Naive thymus-derived CD4-positive, alpha-beta T cell (primary cell): Measurements from ENCODE around the gene ING3. TPM values are rescaled to one million over a fixed set of nuclear protein-coding genes. Genes with fewer than 3 reads are reported as not detected.

Experiments
- ATAC-seq: fragments of 150-1000 bp; cut with Tn5 transposase; 2 replicates; pipeline ENCODE4 v1.10.0; 2021; ENCODE audit warnings: mild to moderate bottlenecking, moderate library complexity
- CTCF ChIA-PET: fragments of 350-600 bp; sonication (Branson Sonifier 250); formaldehyde crosslinking; loops from one replicate; lab custom pipeline; 2021; ENCODE audit warnings: antibody characterized with exemption; lab: Charles Lee
- POLR2A ChIA-PET: fragments of 350-600 bp; sonication (Branson Sonifier 250); formaldehyde crosslinking; loops from one replicate; lab custom pipeline; 2021; ENCODE audit warnings: antibody characterized with exemption, inconsistent platforms; lab: Charles Lee
- DNase-seq, 9 donors: peaks; one replicate each; pipeline versions ENCODE4 v3.0.0 to v3.0.0-alpha.2; 2020 to 2022; ENCODE audit warnings: mixed read lengths in 1 of 9
- H3K27ac ChIP-seq: one replicate; pipeline ENCODE4 v1.7.0; 2013; ENCODE audit warnings: mild to moderate bottlenecking, low read depth, low read length, moderate library complexity
- H3K27me3 ChIP-seq, 2 donors: one replicate each; pipeline ENCODE4 v1.7.0; 2013; ENCODE audit warnings: low read length in 2 of 2, mild to moderate bottlenecking in 2 of 2, moderate library complexity in 2 of 2; ENCODE audit not compliant: control insufficient read depth in 2 of 2, insufficient read depth in 2 of 2
- H3K36me3 ChIP-seq, 3 experiments: 1 replicate in 2 of 3; 2 replicates in 1 of 3; pipeline ENCODE4 v1.7.0; 2013; ENCODE audit warnings: low read length in 3 of 3, mild to moderate bottlenecking in 3 of 3, moderate library complexity in 1 of 3; ENCODE audit not compliant: insufficient read depth in 3 of 3, control insufficient read depth in 2 of 3
- H3K4me1 ChIP-seq, 2 donors: one replicate each; pipeline ENCODE4 v1.7.0; 2013; ENCODE audit warnings: low read length in 2 of 2, mild to moderate bottlenecking in 2 of 2, moderate library complexity in 1 of 2; ENCODE audit not compliant: control insufficient read depth in 2 of 2, insufficient read depth in 2 of 2
- H3K4me3 ChIP-seq: 2 replicates; pipeline ENCODE4 v1.7.0; 2013; ENCODE audit warnings: mild to moderate bottlenecking, low read length
- H3K9me3 ChIP-seq, 3 experiments: 1 replicate in 2 of 3; 2 replicates in 1 of 3; pipeline ENCODE4 v1.7.0; 2013; ENCODE audit warnings: low read length in 3 of 3; ENCODE audit not compliant: control insufficient read depth in 2 of 3
- H3K27ac Mint-ChIP-seq, 9 donors: one replicate each; pipeline ENCODE4 v1.8.0; 2020 to 2022; ENCODE audit warnings: mixed read lengths in 9 of 9, mild to moderate bottlenecking in 8 of 9, moderate library complexity in 5 of 9, inconsistent platforms in 2 of 9
- H3K27me3 Mint-ChIP-seq, 5 donors: one replicate each; pipeline ENCODE4 v1.8.0; 2021 to 2022; ENCODE audit warnings: mixed read lengths in 5 of 5, mild to moderate bottlenecking in 1 of 5
- H3K36me3 Mint-ChIP-seq, 5 donors: one replicate each; pipeline ENCODE4 v1.8.0; 2020 to 2022; ENCODE audit warnings: mixed read lengths in 5 of 5, mild to moderate bottlenecking in 3 of 5, inconsistent platforms in 1 of 5
- H3K4me1 Mint-ChIP-seq, 7 donors: one replicate each; pipeline ENCODE4 v1.8.0; 2020 to 2022; ENCODE audit warnings: mixed read lengths in 7 of 7, mild to moderate bottlenecking in 3 of 7, inconsistent platforms in 1 of 7
- H3K4me3 Mint-ChIP-seq, 10 donors: one replicate each; pipeline ENCODE4 v1.8.0; 2020 to 2022; ENCODE audit warnings: mild to moderate bottlenecking in 10 of 10, mixed read lengths in 10 of 10, moderate library complexity in 6 of 10, inconsistent platforms in 2 of 10
- H3K9me3 Mint-ChIP-seq, 11 donors: one replicate each; pipeline ENCODE4 v1.8.0; 2020 to 2022; ENCODE audit warnings: mixed read lengths in 11 of 11, mild to moderate bottlenecking in 4 of 11, inconsistent platforms in 1 of 11, moderate library complexity in 1 of 11
- intact Hi-C, 2 donors: fragments of 100-400 bp; cut with micrococcal nuclease; formaldehyde crosslinking; loops; one replicate each; pipeline ENCODE4 v1.15.1; 2023
- polyA plus RNA-seq, 2 donors: library from polyadenylated mRNA; unstranded; fragments of 300-500 nt; fragmentation: Illumina TruSeq; gene quantifications; one replicate each; pipeline ENCODE4 v1.2.3, GENCODE V29; 2021
- total RNA-seq, 6 experiments: library from RNA in 5 of 6; stranded (reverse) in 5 of 6; gene quantifications; 1 replicate in 5 of 6; 2 replicates in 1 of 6; pipeline ENCODE4 v1.2.3 and lab custom pipeline; 2021 to 2026

The ING3 gene
- total and polyA plus RNA-seq, 7 experiments from 2014 or later: 26.4 to 36.1 (median 29.9) TPM

- Histone ChIP-seq H3K9me3 (no peaks in the 10 kb centered on the region), H3K4me3 (no peak overlapping the region), H3K4me1 (peaks cover 12 to 14% of the 10 kb centered on the region in 2 donors), H3K27ac (no peak overlapping the region), H3K36me3 (no peaks in the 10 kb centered on the region), H3K27me3 (peaks cover 14 to 21% of the 10 kb centered on the region in 2 donors)
- no peaks in the 10 kb centered on the region for H3K36me3 Mint-ChIP-seq
- no peak overlapping the region for H3K27ac Mint-ChIP-seq
- peaks cover 7 to 34% (median 21%) of the 10 kb centered on the region in 7 donors for H3K4me1 Mint-ChIP-seq
- H3K27me3 Mint-ChIP-seq: peaks cover 41 to 54% (median 50%) of the 10 kb centered on the region in 5 donors
- DNase-seq (no peak), ATAC-seq (no peak)
- no peak overlapping the region for H3K4me3 Mint-ChIP-seq
- POLR2A ChIA-PET: no interaction called here
- intact Hi-C loops: loop anchor here (2.0 to 10.0 kb wide), 8 partner anchors 129 to 1009 kb away; partner anchors contain the start of genes FAM3C (in 1 of the 2) and TSPAN12 (in 1 of the 2)
- no peaks in the 10 kb centered on the region for H3K9me3 Mint-ChIP-seq
- CTCF ChIA-PET: interaction anchor here (2.3 to 7.2 kb wide), 4 partner anchors 10 to 123 kb away, joined by 6 to 69 read pairs (median 13); no protein-coding TSS in a partner anchor
These were observed 35.3 kb downstream of the ING3 start for GRCh38 chr7:120985839-120986238.

- Histone ChIP-seq H3K9me3 (no peaks in the 10 kb centered on the region), H3K27me3 (peaks cover 14 to 23% of the 10 kb centered on the region in 2 donors), H3K4me3 (no peak overlapping the region), H3K4me1 (peaks cover 12 to 14% of the 10 kb centered on the region in 2 donors), H3K27ac (no peak overlapping the region), H3K36me3 (no peaks in the 10 kb centered on the region)
- Mint-ChIP-seq H3K36me3 (no peaks in the 10 kb centered on the region), H3K9me3 (no peaks in the 10 kb centered on the region), H3K27ac (no peak overlapping the region), H3K4me3 (no peak overlapping the region), H3K4me1 (peaks cover 7 to 30% (median 21%) of the 10 kb centered on the region in 7 donors), H3K27me3 (peaks cover 41 to 58% (median 51%) of the 10 kb centered on the region in 5 donors)
- no peak for DNase-seq
- intact Hi-C loops: loop anchor here (1.0 to 10.0 kb wide), 12 partner anchors 10 to 1008 kb away; partner anchors contain the start of genes ING3 (in 2 of the 2), FAM3C (in 1 of the 2) and TSPAN12 (in 1 of the 2)
- ChIA-PET POLR2A (interaction anchor here (0.8 kb wide), 1 partner anchor 101 kb away, joined by 3 read pairs; no protein-coding TSS in a partner anchor), CTCF (interaction anchor here (0.6 to 7.2 kb wide), 6 partner anchors 10 to 275 kb away, joined by 3 to 69 read pairs (median 8); no protein-coding TSS in a partner anchor)
- no peak for ATAC-seq
These were observed 36.1 kb downstream of the ING3 start for GRCh38 chr7:120986650-120987049.

- ATAC-seq (no peak), DNase-seq (no peak)
- H3K4me3 Mint-ChIP-seq: peak overlapping the region in 2 of 10 donors; percentile 81 to 83
- peaks cover 7 to 24% (median 21%) of the 10 kb centered on the region in 7 donors for H3K4me1 Mint-ChIP-seq
- H3K36me3 ChIP-seq: no peaks in the 10 kb centered on the region
- no peak overlapping the region for H3K27ac Mint-ChIP-seq
- H3K4me1 ChIP-seq: peaks cover 12 to 14% of the 10 kb centered on the region in 2 donors
- peaks cover 44 to 63% (median 54%) of the 10 kb centered on the region in 5 donors for H3K27me3 Mint-ChIP-seq
- no peaks in the 10 kb centered on the region for H3K9me3 Mint-ChIP-seq
- no peaks in the 10 kb centered on the region for H3K36me3 Mint-ChIP-seq
- no peak overlapping the region for H3K4me3 ChIP-seq
- intact Hi-C loops: loop anchor here (1.0 to 10.0 kb wide), 12 partner anchors 9 to 1008 kb away; partner anchors contain the start of genes ING3 (in 2 of the 2), FAM3C (in 1 of the 2) and TSPAN12 (in 1 of the 2)
- H3K27ac ChIP-seq: no peak overlapping the region
- ChIA-PET POLR2A (interaction anchor here (0.8 kb wide), 1 partner anchor 100 kb away, joined by 3 read pairs; no protein-coding TSS in a partner anchor), CTCF (interaction anchor here (0.7 to 7.2 kb wide), 9 partner anchors 9 to 121 kb away, joined by 3 to 69 read pairs (median 6); no protein-coding TSS in a partner anchor)
- peaks cover 14 to 23% of the 10 kb centered on the region in 2 donors for H3K27me3 ChIP-seq
- no peaks in the 10 kb centered on the region for H3K9me3 ChIP-seq
These were observed 36.7 kb downstream of the ING3 start for GRCh38 chr7:120987280-120987679.

- intact Hi-C loops: loop anchor here (1.0 to 10.0 kb wide), 12 partner anchors 8 to 1007 kb away; partner anchors contain the start of genes ING3 (in 2 of the 2), FAM3C (in 1 of the 2) and TSPAN12 (in 1 of the 2)
- H3K27ac ChIP-seq: no peak overlapping the region
- peaks cover 7 to 24% (median 21%) of the 10 kb centered on the region in 7 donors for H3K4me1 Mint-ChIP-seq
- DNase-seq (peak; percentile 73 to 88 (median 84)), ATAC-seq (peak; percentile 100)
- H3K9me3 ChIP-seq: no peaks in the 10 kb centered on the region
- ChIA-PET POLR2A (no interaction called here), CTCF (interaction anchor here (0.6 to 7.2 kb wide), 13 partner anchors 9 to 219 kb away, joined by 3 to 69 read pairs (median 4); no protein-coding TSS in a partner anchor)
- H3K27me3 ChIP-seq: peaks cover 14 to 23% of the 10 kb centered on the region in 2 donors
- H3K4me3 Mint-ChIP-seq: peak overlapping the region; percentile 68 to 83 (median 80)
- peaks cover 12 to 14% of the 10 kb centered on the region in 2 donors for H3K4me1 ChIP-seq
- H3K36me3 ChIP-seq: no peaks in the 10 kb centered on the region
- peaks cover 46 to 66% (median 56%) of the 10 kb centered on the region in 5 donors for H3K27me3 Mint-ChIP-seq
- peak overlapping the region; percentile 33 for H3K4me3 ChIP-seq
- H3K27ac Mint-ChIP-seq: no peak overlapping the region
- H3K36me3 Mint-ChIP-seq: no peaks in the 10 kb centered on the region
- H3K9me3 Mint-ChIP-seq: no peaks in the 10 kb centered on the region
These were observed 37.4 kb downstream of the ING3 start for GRCh38 chr7:120987683-120988590.

GRCh38 chr7:120988591-120989256, 38.1 kb downstream of the ING3 start, which contains the start of gene CPED1:
Gene CPED1, plus strand, starts transcription at chr7:120988711. Its CDS starts 911 bp downstream, at chr7:120989622.
- ATAC-seq (peak; percentile 49), DNase-seq (peak in 8 of 9 donors; percentile 8 to 50 (median 15))
- intact Hi-C loops: loop anchor here (1.0 to 10.0 kb wide), 6 partner anchors 131 to 1006 kb away; partner anchors contain the start of genes FAM3C (in 1 of the 2) and TSPAN12 (in 1 of the 2)
- Histone ChIP-seq H3K27me3 (peaks cover 14 to 23% of the 10 kb centered on the region in 2 donors), H3K27ac (no peak within 1 kb of the TSS), H3K4me1 (peaks cover 12 to 14% of the 10 kb centered on the region in 2 donors), H3K4me3 (peak within 1 kb of the TSS; percentile 33), H3K36me3 (no peaks in the 10 kb centered on the region), H3K9me3 (no peaks in the 10 kb centered on the region)
- Mint-ChIP-seq H3K27ac (peak within 1 kb of the TSS in 1 of 9 donors; percentile 10), H3K4me1 (peaks cover 7 to 24% (median 21%) of the 10 kb centered on the region in 7 donors), H3K4me3 (peak within 1 kb of the TSS; percentile 68 to 83 (median 80)), H3K27me3 (peaks cover 46 to 66% (median 56%) of the 10 kb centered on the region in 5 donors), H3K9me3 (no peaks in the 10 kb centered on the region), H3K36me3 (no peaks in the 10 kb centered on the region)
- POLR2A ChIA-PET: interaction anchor here (1.3 kb wide), 1 partner anchor 14 kb away, joined by 5 read pairs; no protein-coding TSS in a partner anchor
- CTCF ChIA-PET: interaction anchor here (0.6 to 7.2 kb wide), 8 partner anchors 11 to 220 kb away, joined by 3 to 69 read pairs (median 4); no protein-coding TSS in a partner anchor
